Loucy (cell line): Measurements from ENCODE around the gene MYO18A.

ENCODE experiments used
- H2AFZ ChIP-seq: fragments of 200-600 bp; sonication (generic); 2 replicates; pipeline ENCODE4 v1.6.0; 2016; ENCODE audit warnings: antibody characterized with exemption, mild to moderate bottlenecking, low read length, moderate library complexity
- H3F3A ChIP-seq: fragments of 200-600 bp; 2 replicates; pipeline ENCODE4 v1.6.0; 2016; ENCODE audit warnings: antibody characterized with exemption, low read depth, mild to moderate bottlenecking
- H3K27me3 ChIP-seq: fragments of 200-600 bp; sonication (generic); 2 replicates; pipeline ENCODE4 v1.6.1; 2014; ENCODE audit warnings: low read length, mild to moderate bottlenecking; ENCODE audit not compliant: insufficient read depth, poor library complexity, severe bottlenecking
- H3K36me3 ChIP-seq: fragments of 200-600 bp; sonication (generic); 2 replicates; pipeline ENCODE4 v1.6.1; 2016; ENCODE audit warnings: low read length; ENCODE audit not compliant: insufficient read depth
- H3K4me1 ChIP-seq: fragments of 200-600 bp; sonication (generic); 2 replicates; pipeline ENCODE4 v1.5.1; 2014; ENCODE audit warnings: low read length, mild to moderate bottlenecking; ENCODE audit not compliant: insufficient read depth, poor library complexity, severe bottlenecking
- H3K4me2 ChIP-seq: fragments of 200-600 bp; sonication (generic); 2 replicates; pipeline ENCODE4 v1.6.0; 2014; ENCODE audit warnings: antibody characterized with exemption, low read length, low read depth, mild to moderate bottlenecking; ENCODE audit not compliant: poor library complexity, severe bottlenecking
- H3K4me3 ChIP-seq: fragments of 200-600 bp; sonication (generic); 2 replicates; pipeline ENCODE4 v1.5.1; 2014; ENCODE audit warnings: low read length, mild to moderate bottlenecking, mixed read lengths; ENCODE audit not compliant: poor library complexity, severe bottlenecking
- H3K79me2 ChIP-seq: fragments of 200-600 bp; sonication (generic); 2 replicates; pipeline ENCODE4 v1.6.1; 2014; ENCODE audit warnings: low read length; ENCODE audit not compliant: insufficient read depth
- H3K9ac ChIP-seq: fragments of 200-600 bp; sonication (generic); 2 replicates; pipeline ENCODE4 v1.6.0; 2014; ENCODE audit warnings: mild to moderate bottlenecking, low read depth, low read length, moderate library complexity; ENCODE audit not compliant: poor library complexity, severe bottlenecking
- H3K9me2 ChIP-seq: fragments of 200-600 bp; sonication (generic); replicated peaks from 2 replicates; pipeline ENCODE4 v1.6.1; 2016; ENCODE audit warnings: low read depth, low read length, mixed read lengths
- H3K9me3 ChIP-seq: fragments of 200-600 bp; sonication (generic); 2 replicates; pipeline ENCODE4 v1.6.1; 2014; ENCODE audit warnings: mild to moderate bottlenecking, antibody characterized with exemption, low read length, low read depth; ENCODE audit not compliant: insufficient read depth
- H4K20me1 ChIP-seq: fragments of 200-600 bp; sonication (generic); 2 replicates; pipeline ENCODE4 v1.6.0; 2014; ENCODE audit warnings: antibody characterized with exemption, low read length, mild to moderate bottlenecking; ENCODE audit not compliant: insufficient read depth, poor library complexity, severe bottlenecking
- EZH2phosphoT487 ChIP-seq: fragments of 200-600 bp; IDR thresholded peaks from 2 replicates; pipeline ENCODE4 v1.6.1; 2018; ENCODE audit warnings: antibody characterized with exemption, mild to moderate bottlenecking, moderate library complexity, borderline replicate concordance
- TF ChIP-seq, protein P1 (sequence below): fragments of 200-600 bp; sonication (generic); conservative IDR thresholded peaks from 2 replicates; pipeline ENCODE4 v1.5.1; 2014; ENCODE audit warnings: mild to moderate bottlenecking, antibody characterized with exemption, low read length

The MYO18A gene

DNA sequence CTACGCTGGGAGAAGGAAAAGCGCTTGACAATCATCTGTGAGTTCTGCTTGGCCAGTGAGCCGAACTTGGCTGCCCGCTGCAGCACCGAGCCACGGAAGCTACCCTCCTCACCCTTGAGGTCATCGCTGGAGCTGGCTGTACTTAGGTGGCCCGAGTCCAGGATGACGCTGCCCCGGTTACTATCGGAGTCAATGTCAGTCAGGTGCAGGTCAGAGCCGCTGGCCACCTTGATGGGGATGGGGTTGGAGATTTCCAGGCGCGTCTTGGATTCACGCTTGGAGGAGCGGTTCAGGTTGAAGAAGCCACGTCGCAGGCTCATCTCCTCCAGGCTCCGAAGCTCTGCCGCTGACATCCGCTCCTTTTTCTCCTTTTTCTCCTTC is 13.7 kb downstream of the MYO18A start:
- no peaks in the 10 kb centered on the region for H3K9me3 ChIP-seq
- no peaks in the 10 kb centered on the region for H3K4me1 ChIP-seq
- no peak overlapping the region for H3K4me3 ChIP-seq
- H3F3A ChIP-seq: no peaks in the 10 kb centered on the region
- TF ChIP-seq EZH2phosphoT487: no peak
- TF ChIP-seq, protein P1, sequence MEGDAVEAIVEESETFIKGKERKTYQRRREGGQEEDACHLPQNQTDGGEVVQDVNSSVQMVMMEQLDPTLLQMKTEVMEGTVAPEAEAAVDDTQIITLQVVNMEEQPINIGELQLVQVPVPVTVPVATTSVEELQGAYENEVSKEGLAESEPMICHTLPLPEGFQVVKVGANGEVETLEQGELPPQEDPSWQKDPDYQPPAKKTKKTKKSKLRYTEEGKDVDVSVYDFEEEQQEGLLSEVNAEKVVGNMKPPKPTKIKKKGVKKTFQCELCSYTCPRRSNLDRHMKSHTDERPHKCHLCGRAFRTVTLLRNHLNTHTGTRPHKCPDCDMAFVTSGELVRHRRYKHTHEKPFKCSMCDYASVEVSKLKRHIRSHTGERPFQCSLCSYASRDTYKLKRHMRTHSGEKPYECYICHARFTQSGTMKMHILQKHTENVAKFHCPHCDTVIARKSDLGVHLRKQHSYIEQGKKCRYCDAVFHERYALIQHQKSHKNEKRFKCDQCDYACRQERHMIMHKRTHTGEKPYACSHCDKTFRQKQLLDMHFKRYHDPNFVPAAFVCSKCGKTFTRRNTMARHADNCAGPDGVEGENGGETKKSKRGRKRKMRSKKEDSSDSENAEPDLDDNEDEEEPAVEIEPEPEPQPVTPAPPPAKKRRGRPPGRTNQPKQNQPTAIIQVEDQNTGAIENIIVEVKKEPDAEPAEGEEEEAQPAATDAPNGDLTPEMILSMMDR: no peak
- no peaks in the 10 kb centered on the region for H3K9me2 ChIP-seq
- no peaks in the 10 kb centered on the region for H3K27me3 ChIP-seq
- H3K9ac ChIP-seq: no peak overlapping the region
- no peak overlapping the region for H3K4me2 ChIP-seq
- no peaks in the 10 kb centered on the region for H3K36me3 ChIP-seq
- H3K79me2 ChIP-seq: no peaks in the 10 kb centered on the region
- H4K20me1 ChIP-seq: no peaks in the 10 kb centered on the region
- H2AFZ ChIP-seq: no peak overlapping the region

DNA sequence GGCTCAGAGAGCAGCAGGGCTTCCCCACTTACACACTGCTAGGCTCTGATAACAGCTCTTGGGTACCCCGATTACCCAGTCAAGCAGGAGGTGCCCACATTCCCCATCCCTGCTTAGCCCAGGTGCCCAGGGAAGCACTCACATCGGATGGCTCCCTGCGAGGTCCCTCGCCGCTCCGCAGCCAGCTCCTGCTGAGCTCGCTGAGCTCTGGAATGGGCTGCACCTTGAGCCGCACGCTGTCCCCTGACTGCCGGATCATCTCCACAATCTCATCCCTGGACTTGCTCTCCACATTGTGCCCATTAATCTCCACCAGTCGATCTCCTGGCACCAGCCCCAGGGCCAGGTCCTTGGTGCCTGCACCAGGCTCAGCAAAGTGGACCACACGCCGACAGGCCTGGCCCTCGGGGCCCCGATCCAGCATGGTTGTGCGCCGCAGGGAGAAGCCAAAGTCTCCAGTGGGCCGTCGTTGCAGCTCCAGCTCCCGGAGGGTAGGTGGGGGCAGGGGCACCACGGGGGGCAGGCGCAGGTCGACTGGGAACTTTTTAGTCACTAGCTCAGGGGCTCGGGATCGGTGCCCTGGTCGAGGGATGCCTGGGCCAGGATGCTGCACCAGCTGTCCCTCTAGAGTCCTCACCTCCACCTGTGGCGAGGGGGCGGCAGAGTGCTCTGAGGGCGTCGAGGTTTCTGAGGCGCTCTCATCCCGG is 14.2 kb downstream of the MYO18A start:
- no peak for TF ChIP-seq EZH2phosphoT487
- TF ChIP-seq, protein P1: no peak
- no peaks in the 10 kb centered on the region for H3K36me3 ChIP-seq
- H3K9ac ChIP-seq: no peak overlapping the region
- no peaks in the 10 kb centered on the region for H3K27me3 ChIP-seq
- H3K79me2 ChIP-seq: no peaks in the 10 kb centered on the region
- H4K20me1 ChIP-seq: no peaks in the 10 kb centered on the region
- no peak overlapping the region for H2AFZ ChIP-seq
- no peaks in the 10 kb centered on the region for H3K9me3 ChIP-seq
- no peak overlapping the region for H3K4me2 ChIP-seq
- no peaks in the 10 kb centered on the region for H3F3A ChIP-seq
- no peaks in the 10 kb centered on the region for H3K9me2 ChIP-seq
- H3K4me1 ChIP-seq: no peaks in the 10 kb centered on the region
- H3K4me3 ChIP-seq: no peak overlapping the region

DNA sequence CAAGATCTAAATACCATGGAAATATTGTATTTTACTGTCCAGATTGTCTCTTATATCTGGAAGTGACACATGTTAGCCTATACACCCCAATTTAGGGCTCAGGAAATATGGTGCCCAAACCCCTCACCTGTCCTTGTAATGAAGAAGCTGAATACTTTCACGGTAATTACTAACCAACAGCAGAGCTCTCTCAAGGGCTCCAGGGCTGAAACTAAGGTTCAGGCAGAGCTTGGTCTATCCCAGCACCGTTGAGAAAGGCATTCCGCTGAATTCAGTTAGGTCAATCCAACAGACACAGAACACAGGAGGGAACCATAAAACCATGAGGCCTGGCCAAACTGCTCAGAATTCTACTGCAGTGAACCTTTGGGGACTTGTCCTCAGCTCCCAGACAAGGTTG is 14.9 kb downstream of the MYO18A start:
- Histone ChIP-seq H3K36me3 (no peaks in the 10 kb centered on the region), H3K79me2 (no peaks in the 10 kb centered on the region), H3K4me3 (no peak overlapping the region), H4K20me1 (no peaks in the 10 kb centered on the region), H3K9me2 (no peaks in the 10 kb centered on the region), H3K4me1 (no peaks in the 10 kb centered on the region), H3F3A (no peaks in the 10 kb centered on the region), H3K9me3 (no peaks in the 10 kb centered on the region), H3K4me2 (no peak overlapping the region), H3K9ac (no peak overlapping the region), H3K27me3 (no peaks in the 10 kb centered on the region), H2AFZ (no peak overlapping the region)
- TF ChIP-seq EZH2phosphoT487: no peak
- TF ChIP-seq, protein P1: no peak
